Left ventricle myocardium inferior (tissue), 1 donor: ENCODE data around the gene IGSF21. TPM values are rescaled to one million over a fixed set of nuclear protein-coding genes. Genes with fewer than 3 reads are reported as not detected.

Source experiments
- DNase-seq: peaks from one replicate; pipeline ENCODE4 v3.0.0-alpha.2; 2020
- H3K27ac ChIP-seq: fragments of 200-600 bp; replicated peaks from 2 replicates; pipeline ENCODE4 v1.8.0; 2021
- H3K27me3 ChIP-seq: fragments of 200-600 bp; 2 replicates; pipeline ENCODE4 v1.8.0; 2021; ENCODE audit warnings: low read depth
- H3K36me3 ChIP-seq: fragments of 200-600 bp; 2 replicates; pipeline ENCODE4 v1.8.0; 2021
- H3K4me1 ChIP-seq: fragments of 200-600 bp; 2 replicates; pipeline ENCODE4 v1.8.0; 2021
- H3K4me3 ChIP-seq: fragments of 200-600 bp; 2 replicates; pipeline ENCODE4 v1.8.0; 2021; ENCODE audit warnings: mild to moderate bottlenecking, moderate library complexity
- H3K9me3 ChIP-seq: fragments of 200-600 bp; replicated peaks from 2 replicates; pipeline ENCODE4 v1.8.0; 2021
- CTCF ChIP-seq: fragments of 200-600 bp; IDR thresholded peaks from 2 replicates; pipeline ENCODE4 v1.8.0; 2021; ENCODE audit warnings: antibody characterized with exemption, mild to moderate bottlenecking, borderline replicate concordance
- intact Hi-C: fragments of 100-400 bp; cut with micrococcal nuclease; formaldehyde crosslinking; loops from one replicate; pipeline ENCODE4 v1.11.0; 2022
- total RNA-seq: library from RNA; stranded (reverse); fragmentation: NEBNext Ultra II Directional; extraction: Animal tissue kit (Norgen Biotek cat#: 25700); gene quantifications from one replicate; pipeline ENCODE4 v1.2.1, GENCODE V29; 2021
- donor health status: DM: no; HTN: yes; CAD: no; lungs with severe emphysema.

Gene IGSF21
- total RNA-seq, 1 donor from 2014 or later: 0.47 TPM

- peaks cover 68% of the 10 kb centered on the region for H3K27me3 ChIP-seq
- intact Hi-C loops: no loop called here
- H3K36me3 ChIP-seq: no peaks in the 10 kb centered on the region
- no peak for TF ChIP-seq CTCF
- no peak overlapping the region for H3K4me3 ChIP-seq
- no peak overlapping the region for H3K27ac ChIP-seq
- peaks cover 8% of the 10 kb centered on the region for H3K9me3 ChIP-seq
- H3K4me1 ChIP-seq: no peaks in the 10 kb centered on the region
- DNase-seq: no peak
Observed at GRCh38 chr1:18417316-18418269, 310.0 kb downstream of the IGSF21 start.

DNA sequence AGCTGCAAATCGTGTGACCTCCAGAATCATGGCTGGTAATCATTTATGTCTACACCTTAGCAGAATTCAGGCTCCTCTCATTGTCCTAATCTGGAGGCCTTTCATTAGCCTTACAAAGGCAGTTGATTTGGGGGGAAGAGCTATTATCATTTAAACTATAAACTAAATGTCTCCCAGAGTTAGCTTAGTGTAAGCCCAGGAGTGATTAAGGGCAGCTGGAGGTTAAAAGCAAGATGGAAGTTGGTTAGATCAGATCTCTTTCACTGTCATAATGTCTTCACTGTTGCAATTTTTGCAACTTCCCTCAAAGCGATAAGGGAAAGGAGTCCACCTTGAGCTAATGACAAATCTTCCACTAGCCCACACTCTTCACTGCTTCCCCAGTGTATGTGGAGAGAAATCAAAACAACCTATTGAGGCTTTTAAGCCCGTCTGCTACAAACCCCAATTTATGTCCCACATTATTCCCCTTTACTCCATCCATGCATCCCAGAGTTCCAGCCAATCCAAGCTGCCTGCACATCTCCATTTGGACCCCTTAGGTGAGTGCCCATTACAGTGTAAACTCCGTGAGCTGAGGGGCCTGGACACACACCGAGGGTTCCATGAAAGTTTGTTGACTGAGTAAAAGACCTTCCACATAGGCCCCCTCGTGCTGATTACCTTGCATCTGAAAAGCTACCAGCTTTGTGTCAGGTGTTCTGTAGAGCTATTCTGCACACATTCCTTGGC is 311.7 kb downstream of the IGSF21 start:
- no peaks in the 10 kb centered on the region for H3K36me3 ChIP-seq
- H3K4me1 ChIP-seq: no peaks in the 10 kb centered on the region
- no peak for TF ChIP-seq CTCF
- H3K27me3 ChIP-seq: peaks cover 68% of the 10 kb centered on the region
- no peak for DNase-seq
- intact Hi-C loops: no loop called here
- H3K9me3 ChIP-seq: no peaks in the 10 kb centered on the region
- no peak overlapping the region for H3K27ac ChIP-seq
- H3K4me3 ChIP-seq: no peak overlapping the region

DNA sequence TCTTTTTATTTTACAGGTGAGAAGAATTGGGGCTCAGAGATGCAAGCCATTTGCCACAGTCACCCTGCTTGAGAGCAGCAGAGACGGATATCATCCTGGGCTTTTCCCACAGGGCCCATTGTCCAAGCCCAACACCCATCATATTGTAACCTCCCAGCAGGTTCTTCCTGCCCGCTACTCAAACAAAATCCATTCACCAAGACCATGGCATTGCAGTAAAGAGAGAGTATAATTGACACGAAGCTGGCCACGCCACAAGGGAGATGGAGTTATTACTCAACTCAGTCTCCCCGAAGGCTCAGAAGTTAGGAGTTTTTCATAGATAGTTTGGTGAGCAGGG is 312.2 kb downstream of the IGSF21 start:
- no peaks in the 10 kb centered on the region for H3K36me3 ChIP-seq
- peaks cover 67% of the 10 kb centered on the region for H3K27me3 ChIP-seq
- DNase-seq: no peak
- H3K9me3 ChIP-seq: no peaks in the 10 kb centered on the region
- no peak overlapping the region for H3K27ac ChIP-seq
- TF ChIP-seq CTCF: no peak
- no peaks in the 10 kb centered on the region for H3K4me1 ChIP-seq
- H3K4me3 ChIP-seq: no peak overlapping the region
- intact Hi-C loops: no loop called here

DNA sequence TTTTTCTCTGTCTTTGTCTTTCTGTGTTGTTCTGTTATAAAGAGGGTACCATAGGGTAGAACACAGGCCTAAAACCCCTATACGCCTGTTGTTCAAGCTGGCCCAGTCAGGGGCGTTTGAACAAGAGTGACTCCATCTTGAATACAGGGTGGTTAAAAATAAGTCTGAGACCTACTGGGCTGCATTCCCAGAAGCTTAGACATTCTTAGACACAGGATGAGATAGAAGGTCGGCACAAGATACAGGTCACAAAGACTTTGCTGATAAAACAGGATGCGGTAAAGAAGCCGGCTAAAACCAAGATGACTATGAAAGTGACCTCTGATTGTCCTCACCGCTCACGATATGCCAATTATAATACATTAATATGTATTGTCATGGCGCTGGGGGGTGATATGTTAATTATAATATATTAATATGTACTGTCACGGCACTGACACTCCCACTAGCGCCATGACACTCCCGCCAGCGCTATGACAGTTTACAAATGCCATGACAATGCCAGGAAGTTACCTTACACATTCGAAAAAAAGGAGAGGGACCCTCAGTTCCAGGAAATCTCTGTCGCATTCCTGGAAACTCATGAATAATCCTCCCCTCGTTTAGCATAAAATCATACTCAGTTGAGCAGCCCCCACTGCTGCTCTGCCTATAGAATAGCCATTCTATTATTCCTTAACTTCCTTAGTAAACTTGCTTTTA is 314.6 kb downstream of the IGSF21 start:
- no peaks in the 10 kb centered on the region for H3K4me1 ChIP-seq
- no peak for TF ChIP-seq CTCF
- H3K36me3 ChIP-seq: no peaks in the 10 kb centered on the region
- intact Hi-C loops: no loop called here
- DNase-seq: no peak
- H3K9me3 ChIP-seq: peaks cover 22% of the 10 kb centered on the region
- no peak overlapping the region for H3K4me3 ChIP-seq
- no peak overlapping the region for H3K27ac ChIP-seq
- peaks cover 74% of the 10 kb centered on the region for H3K27me3 ChIP-seq

GRCh38 chr1:18422954-18423353 is 315.4 kb downstream of the IGSF21 start:
- H3K4me3 ChIP-seq: no peak overlapping the region
- TF ChIP-seq CTCF: no peak
- no peak for DNase-seq
- peaks cover 29% of the 10 kb centered on the region for H3K9me3 ChIP-seq
- H3K4me1 ChIP-seq: no peaks in the 10 kb centered on the region
- peaks cover 74% of the 10 kb centered on the region for H3K27me3 ChIP-seq
- no peaks in the 10 kb centered on the region for H3K36me3 ChIP-seq
- intact Hi-C loops: no loop called here
- H3K27ac ChIP-seq: no peak overlapping the region
